ENCODE results near the gene KIF4B.

DNA sequence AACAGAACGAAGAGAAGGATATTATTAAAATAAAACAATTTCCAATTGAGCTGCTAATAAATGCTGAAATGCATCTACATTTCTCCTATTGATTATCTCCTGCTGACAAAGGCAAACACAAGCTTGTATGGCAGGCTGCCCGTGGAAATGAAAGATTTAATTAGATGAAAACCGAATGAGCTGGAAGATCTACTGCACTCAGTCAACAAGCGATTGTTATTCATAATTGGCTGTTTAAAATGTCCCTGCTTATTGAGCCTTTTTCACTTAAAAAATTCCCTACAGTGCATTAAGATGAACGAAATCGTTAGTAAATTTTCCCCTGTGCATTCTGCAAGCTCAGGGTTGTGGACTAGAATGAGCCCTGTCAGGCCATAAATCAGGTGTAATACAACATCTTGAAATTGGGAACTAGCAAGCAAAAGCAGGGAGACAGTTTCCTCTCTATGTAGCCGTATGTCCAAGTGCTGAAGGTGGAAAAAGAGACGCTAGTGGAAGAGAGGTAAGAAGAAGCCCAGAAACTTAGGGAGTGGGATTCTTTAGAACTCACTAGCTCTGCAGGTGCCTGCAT is 28.5 kb upstream of the KIF4B start:
- no peak for TF ChIP-seq EZH2 (IDR thresholded peaks at IDR 0.05; ENCODE audit: low read length)
- no peak for TF ChIP-seq CTCF (optimal IDR thresholded peaks at IDR 0.05 in 1 of 3, IDR thresholded peaks at IDR 0.05 in 1 of 3, conservative IDR thresholded peaks at IDR 0.05 in 1 of 3; ENCODE audit: extremely low read depth in 1 of 3, insufficient read depth in 2 of 3, low read length in 3 of 3)

Measured in keratinocyte (primary cell).